Muscle layer of colon (tissue), 2 donors: ENCODE results near the gene EFNA1.
A peak's percentile ranks its signal among the peaks of the same experiment; 100 is the strongest.
"Not testable (repeated sequence)": the region's sequence is repeated elsewhere in the genome, so short reads cannot be mapped to it uniquely, and the experiment has no call there.

Experiments
- H3K27ac ChIP-seq: one replicate; pipeline ENCODE4 v1.7.0; 2013; ENCODE audit warnings: low read depth, mild to moderate bottlenecking, low read length, moderate library complexity
- H3K27me3 ChIP-seq, 2 donors: one replicate each; pipeline ENCODE4 v1.7.0; 2013; ENCODE audit warnings: low read length in 2 of 2, mild to moderate bottlenecking in 2 of 2; ENCODE audit not compliant: insufficient read depth in 2 of 2, control insufficient read depth in 1 of 2
- H3K36me3 ChIP-seq: one replicate; pipeline ENCODE4 v1.7.0; 2013; ENCODE audit warnings: mild to moderate bottlenecking, low read length; ENCODE audit not compliant: insufficient read depth
- H3K4me1 ChIP-seq: one replicate; pipeline ENCODE4 v1.7.0; 2013; ENCODE audit warnings: mild to moderate bottlenecking, low read length; ENCODE audit not compliant: insufficient read depth
- H3K4me3 ChIP-seq, 2 donors: one replicate each; pipeline ENCODE4 v1.7.0; 2013; ENCODE audit warnings: low read length in 2 of 2, low read depth in 1 of 2, mild to moderate bottlenecking in 1 of 2, moderate library complexity in 1 of 2
- H3K9ac ChIP-seq: one replicate; pipeline ENCODE4 v1.7.0; 2013; ENCODE audit warnings: low read length
- H3K9me3 ChIP-seq: one replicate; pipeline ENCODE4 v1.7.0; 2013; ENCODE audit warnings: mild to moderate bottlenecking, low read length
- donor health status: abdominal sarcoma.
- donor health status: Adenocarcinoma of cecum.

The EFNA1 gene

GRCh38 chr1:155116113-155116764 is 11.4 kb upstream of the EFNA1 start:
- Histone ChIP-seq H3K36me3 (no peaks in the 10 kb centered on the region), H3K9me3 (no peaks in the 10 kb centered on the region), H3K27ac (no peak overlapping the region), H3K4me1 (no peaks in the 10 kb centered on the region), H3K27me3 (no peaks in the 10 kb centered on the region), H3K9ac (no peak overlapping the region), H3K4me3 (no peak overlapping the region)

- no peaks in the 10 kb centered on the region for H3K9me3 ChIP-seq
- no peaks in the 10 kb centered on the region for H3K36me3 ChIP-seq
- no peaks in the 10 kb centered on the region for H3K4me1 ChIP-seq
- H3K27me3 ChIP-seq, result no peaks in the 10 kb centered on the region
- H3K4me3 ChIP-seq, result no peak overlapping the region
- H3K9ac ChIP-seq, result no peak overlapping the region
- H3K27ac ChIP-seq, result no peak overlapping the region
Observed at GRCh38 chr1:155117610-155118009, 10.1 kb upstream of the EFNA1 start.

- H3K4me3 ChIP-seq, H3K4me1 ChIP-seq, H3K9me3 ChIP-seq, H3K27me3 ChIP-seq, H3K36me3 ChIP-seq, H3K9ac ChIP-seq, H3K27ac ChIP-seq: not testable (repeated sequence)
Observed at GRCh38 chr1:155118090-155118489, 9.6 kb upstream of the EFNA1 start.

GRCh38 chr1:155120253-155120652 is 7.4 kb upstream of the EFNA1 start:
- no peak overlapping the region for H3K27ac ChIP-seq

GRCh38 chr1:155121249-155121648 is 6.4 kb upstream of the EFNA1 start:
- Histone ChIP-seq H3K36me3 (no peaks in the 10 kb centered on the region), H3K9ac (no peak overlapping the region), H3K9me3 (no peaks in the 10 kb centered on the region), H3K27me3 (no peaks in the 10 kb centered on the region), H3K4me3 (no peak overlapping the region), H3K4me1 (no peaks in the 10 kb centered on the region), H3K27ac (no peak overlapping the region)

More at GRCh38 chr1:155120253-155120652, 7.4 kb upstream of the EFNA1 start:
- H3K36me3 ChIP-seq, result no peaks in the 10 kb centered on the region
- no peak overlapping the region for H3K9ac ChIP-seq
- H3K27me3 ChIP-seq, result no peaks in the 10 kb centered on the region
- no peaks in the 10 kb centered on the region for H3K4me1 ChIP-seq
- H3K9me3 ChIP-seq, result no peaks in the 10 kb centered on the region
- no peak overlapping the region for H3K4me3 ChIP-seq

- H3K27me3 ChIP-seq, result no peaks in the 10 kb centered on the region
- H3K9ac ChIP-seq, result no peak overlapping the region
- no peaks in the 10 kb centered on the region for H3K36me3 ChIP-seq
- H3K4me3 ChIP-seq, result no peak overlapping the region
- H3K4me1 ChIP-seq, result peaks cover 8% of the 10 kb centered on the region
- no peak overlapping the region for H3K27ac ChIP-seq
- H3K9me3 ChIP-seq, result no peaks in the 10 kb centered on the region
Observed at GRCh38 chr1:155122308-155122707, 5.4 kb upstream of the EFNA1 start.

- no peaks in the 10 kb centered on the region for H3K9me3 ChIP-seq
- no peak overlapping the region for H3K4me3 ChIP-seq
- H3K36me3 ChIP-seq, result no peaks in the 10 kb centered on the region
- peaks cover 16% of the 10 kb centered on the region for H3K4me1 ChIP-seq
- H3K27me3 ChIP-seq, result peaks cover 0 to 3% of the 10 kb centered on the region in 2 donors
- no peak overlapping the region for H3K27ac ChIP-seq
- no peak overlapping the region for H3K9ac ChIP-seq
Observed at GRCh38 chr1:155123801-155124200, 3.9 kb upstream of the EFNA1 start.

GRCh38 chr1:155124503-155125463 is 2.9 kb upstream of the EFNA1 start:
- peaks cover 0 to 3% of the 10 kb centered on the region in 2 donors for H3K27me3 ChIP-seq
- H3K27ac ChIP-seq, result no peak overlapping the region
- no peak overlapping the region for H3K4me3 ChIP-seq

GRCh38 chr1:155125511-155125945 is 2.1 kb upstream of the EFNA1 start:
- Histone ChIP-seq H3K4me3 (no peak overlapping the region), H3K27me3 (peaks cover 0 to 3% of the 10 kb centered on the region in 2 donors), H3K36me3 (no peaks in the 10 kb centered on the region), H3K4me1 (peaks cover 32% of the 10 kb centered on the region), H3K9me3 (no peaks in the 10 kb centered on the region), H3K9ac (no peak overlapping the region), H3K27ac (peak overlapping the region; percentile 78)

More at GRCh38 chr1:155124503-155125463, 2.9 kb upstream of the EFNA1 start:
- Histone ChIP-seq H3K9me3 (no peaks in the 10 kb centered on the region), H3K4me1 (peaks cover 24% of the 10 kb centered on the region), H3K9ac (no peak overlapping the region), H3K36me3 (no peaks in the 10 kb centered on the region)

GRCh38 chr1:155125946-155126555 is 1.6 kb upstream of the EFNA1 start:
- H3K4me1 ChIP-seq, result peaks cover 37% of the 10 kb centered on the region
- H3K9me3 ChIP-seq, result no peaks in the 10 kb centered on the region
- H3K9ac ChIP-seq, result no peak overlapping the region
- H3K4me3 ChIP-seq, result peak overlapping the region; percentile 64 to 87
- H3K27ac ChIP-seq, result peak overlapping the region; percentile 78
- peaks cover 0 to 3% of the 10 kb centered on the region in 2 donors for H3K27me3 ChIP-seq
- H3K36me3 ChIP-seq, result no peaks in the 10 kb centered on the region

- H3K9me3 ChIP-seq, result no peaks in the 10 kb centered on the region
- H3K4me1 ChIP-seq, result peaks cover 38% of the 10 kb centered on the region
Observed at GRCh38 chr1:155126556-155127104, 1.0 kb upstream of the EFNA1 start.

More at GRCh38 chr1:155126556-155127104, 1.0 kb upstream of the EFNA1 start:
- Histone ChIP-seq H3K36me3 (peaks cover 4% of the 10 kb centered on the region), H3K9ac (no peak overlapping the region), H3K4me3 (peak overlapping the region; percentile 64 to 87), H3K27ac (peak overlapping the region; percentile 78), H3K27me3 (peaks cover 0 to 3% of the 10 kb centered on the region in 2 donors)
